Adrenal gland (tissue), 12 donors: ENCODE results near the gene GSPT1. TPM values are rescaled to one million over a fixed set of nuclear protein-coding genes. Genes with fewer than 3 reads are reported as not detected.
A peak's percentile ranks its signal among the peaks of the same experiment; 100 is the strongest.

Experiments
- DNase-seq, 7 donors: peaks; one replicate each; pipeline ENCODE4 v3.0.0-alpha.2; 2019 to 2020
- H3K27ac ChIP-seq, 5 donors: fragments of 200-600 bp; sonication (generic) in 4 of 5; 1 replicate in 3 of 5; 2 replicates in 2 of 5; pipeline versions ENCODE4 v1.5.1 to v1.8.0; 2016 to 2020; ENCODE audit warnings: mild to moderate bottlenecking in 1 of 5
- H3K27me3 ChIP-seq: fragments of 200-600 bp; 2 replicates; pipeline ENCODE4 v1.8.0; 2021
- H3K36me3 ChIP-seq, 2 donors: fragments of 200-600 bp; replicated peaks in 1 of 2; 1 replicate in 1 of 2; 2 replicates in 1 of 2; pipeline versions ENCODE4 v1.5.1 to v1.8.0; 2018 to 2022
- H3K4me1 ChIP-seq, 2 donors: fragments of 200-600 bp; replicated peaks in 1 of 2; 1 replicate in 1 of 2; 2 replicates in 1 of 2; pipeline versions ENCODE4 v1.5.1 to v1.8.0; 2018 to 2021
- H3K4me3 ChIP-seq, 4 donors: fragments of 200-600 bp; sonication (generic) in 3 of 4; one replicate each; pipeline ENCODE4 v1.5.1; 2016 to 2018
- H3K9me3 ChIP-seq, 3 donors: fragments of 200-600 bp; sonication (generic) in 1 of 3; replicated peaks in 1 of 3; 1 replicate in 2 of 3; 2 replicates in 1 of 3; pipeline versions ENCODE4 v1.5.1 to v1.8.0; 2016 to 2021
- POLR2A ChIP-seq, 2 donors: fragments of 450-650 bp; IDR thresholded peaks; one replicate each; pipeline ENCODE4 v1.6.1; 2017; ENCODE audit warnings: antibody characterized with exemption in 2 of 2, mild to moderate bottlenecking in 2 of 2, moderate library complexity in 1 of 2
- WGBS, 4 donors: extraction: QIAGEN DNeasy Blood & Tissue Kit in 2 of 4; methylation state at CpG; one replicate each; pipeline versions ENCODE4 v1.1.5 to v1.1.7; 2013 to 2017; 5-methylcytosine and 5-hydroxymethylcytosine counted together
- intact Hi-C, 2 donors: fragments of 100-400 bp; cut with DNase I; formaldehyde crosslinking; loops; one replicate each; pipeline versions ENCODE4 v1.14.1 to v1.15.0; 2022 to 2023
- polyA plus RNA-seq, 3 donors: library from polyadenylated mRNA; stranded (reverse); fragments of 200-250 nt in 2 of 3; fragments of 350-450 nt in 1 of 3; fragmentation: Illumina TruSeq in 1 of 3; extraction: RNeasy Lipid Tissue Mini Kit (QIAGEN cat#74804) in 1 of 3; gene quantifications; one replicate each; pipeline ENCODE4 v1.2.3, GENCODE V29; 2013 to 2014
- total RNA-seq, 9 donors: library from RNA; depleted of rRNA in 4 of 9; stranded (reverse); fragments of >200 nt in 4 of 9; fragments of 120-200 nt in 1 of 9; fragmentation: NEBNext Ultra II Directional in 1 of 9; extraction: Animal tissue kit (Norgen Biotek cat#: 25700) in 1 of 9; gene quantifications; one replicate each; pipeline versions ENCODE4 v1.1.0 to v1.2.4, GENCODE V29; 2013 to 2023
- TF ChIP-seq, protein P1 (sequence below), 6 experiments: fragments of 450-650 bp in 4 of 6; fragments of 200-600 bp in 2 of 6; sonication (generic) in 1 of 6; IDR thresholded peaks; 1 replicate in 5 of 6; 2 replicates in 1 of 6; pipeline versions ENCODE4 v1.5.1 to v1.8.0; 2016 to 2021; ENCODE audit warnings: antibody characterized with exemption in 6 of 6, mild to moderate bottlenecking in 2 of 6, moderate library complexity in 1 of 6
- donor health status: healthy with polysubstance abuse.
- donor health status: Bipolar disorder and iron deficiency.
- donor health status: DM: yes; HTN: yes; CAD: no.
- donor health status: DM: no; HTN: no; CAD: no.
- donor health status: DM: no; HTN: no; CAD: no.
- donor health status: DM: yes; HTN: yes; CAD: no.

GSPT1 gene
- total and polyA plus RNA-seq, 12 donors: 21.1 to 246 (median 98.3) TPM

DNA sequence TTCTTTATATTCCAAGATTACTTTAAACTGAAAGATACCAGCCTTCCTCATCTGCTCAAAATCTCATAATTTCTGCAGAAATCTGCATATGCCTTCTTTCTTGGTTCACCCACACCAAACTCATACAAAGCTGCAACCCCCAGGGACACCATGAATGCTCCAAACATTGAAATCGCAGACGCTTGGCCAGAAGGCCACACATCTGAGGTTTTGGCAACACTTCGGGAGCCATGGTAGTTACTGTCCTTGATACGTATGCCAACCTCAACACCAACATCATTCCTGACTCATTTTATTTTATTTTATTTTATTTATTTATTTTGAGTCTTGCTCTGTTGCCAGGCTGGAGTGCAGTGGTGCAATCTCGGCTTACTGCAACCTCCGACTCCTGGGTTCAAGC, 11.8 kb downstream of the GSPT1 start:
- Histone ChIP-seq H3K27me3 (no peaks in the 10 kb centered on the region), H3K9me3 (no peaks in the 10 kb centered on the region), H3K36me3 (no peaks in the 10 kb centered on the region), H3K27ac (peak overlapping the region in 2 of 5 donors; percentile 19 to 48), H3K4me1 (peaks cover 23 to 52% of the 10 kb centered on the region in 2 donors), H3K4me3 (no peak overlapping the region)
- intact Hi-C loops: no loop called here
- DNase-seq: peak; percentile 45 to 84 (median 76)
- WGBS, 4 donors: 51 to 59% (median 52%) methylated on average over 6 of the region's 6 CpGs
- no peak for TF ChIP-seq POLR2A (IDR thresholded peaks at IDR 0.05)
- TF ChIP-seq, protein P1, sequence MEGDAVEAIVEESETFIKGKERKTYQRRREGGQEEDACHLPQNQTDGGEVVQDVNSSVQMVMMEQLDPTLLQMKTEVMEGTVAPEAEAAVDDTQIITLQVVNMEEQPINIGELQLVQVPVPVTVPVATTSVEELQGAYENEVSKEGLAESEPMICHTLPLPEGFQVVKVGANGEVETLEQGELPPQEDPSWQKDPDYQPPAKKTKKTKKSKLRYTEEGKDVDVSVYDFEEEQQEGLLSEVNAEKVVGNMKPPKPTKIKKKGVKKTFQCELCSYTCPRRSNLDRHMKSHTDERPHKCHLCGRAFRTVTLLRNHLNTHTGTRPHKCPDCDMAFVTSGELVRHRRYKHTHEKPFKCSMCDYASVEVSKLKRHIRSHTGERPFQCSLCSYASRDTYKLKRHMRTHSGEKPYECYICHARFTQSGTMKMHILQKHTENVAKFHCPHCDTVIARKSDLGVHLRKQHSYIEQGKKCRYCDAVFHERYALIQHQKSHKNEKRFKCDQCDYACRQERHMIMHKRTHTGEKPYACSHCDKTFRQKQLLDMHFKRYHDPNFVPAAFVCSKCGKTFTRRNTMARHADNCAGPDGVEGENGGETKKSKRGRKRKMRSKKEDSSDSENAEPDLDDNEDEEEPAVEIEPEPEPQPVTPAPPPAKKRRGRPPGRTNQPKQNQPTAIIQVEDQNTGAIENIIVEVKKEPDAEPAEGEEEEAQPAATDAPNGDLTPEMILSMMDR (IDR thresholded peaks at IDR 0.05): no peak

DNA sequence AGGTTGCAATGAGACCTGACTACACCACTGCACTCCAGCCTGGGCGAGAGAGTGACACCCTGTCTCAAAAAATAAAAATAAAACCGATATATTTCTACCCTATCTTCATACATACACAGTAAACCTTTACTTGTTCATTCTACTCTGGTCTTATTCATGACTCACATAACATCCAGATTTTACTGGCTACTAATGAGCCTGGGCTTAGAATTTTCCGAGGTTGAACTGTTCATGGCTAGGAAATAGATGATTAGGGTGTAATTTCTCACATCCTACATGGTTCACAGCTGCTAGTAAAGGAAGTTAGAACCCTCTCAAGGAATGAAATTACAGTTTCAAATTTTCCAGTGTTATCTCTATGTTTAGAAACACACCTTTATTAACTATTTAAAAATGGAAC, 14.7 kb downstream of the GSPT1 start:
- peak overlapping the region in 1 of 5 donors; percentile 43 for H3K27ac ChIP-seq
- DNase-seq: no peak
- no peak overlapping the region for H3K4me3 ChIP-seq
- H3K4me1 ChIP-seq: peaks cover 21 to 53% of the 10 kb centered on the region in 2 donors
- no peaks in the 10 kb centered on the region for H3K36me3 ChIP-seq
- WGBS, 4 donors: 39 to 48% (median 42%) methylated on average over 3 of the region's 3 CpGs
- no peaks in the 10 kb centered on the region for H3K27me3 ChIP-seq
- no peaks in the 10 kb centered on the region for H3K9me3 ChIP-seq
- intact Hi-C loops: no loop called here
- no peak for TF ChIP-seq POLR2A (IDR thresholded peaks at IDR 0.05)
- TF ChIP-seq, protein P1 (IDR thresholded peaks at IDR 0.05): no peak

DNA sequence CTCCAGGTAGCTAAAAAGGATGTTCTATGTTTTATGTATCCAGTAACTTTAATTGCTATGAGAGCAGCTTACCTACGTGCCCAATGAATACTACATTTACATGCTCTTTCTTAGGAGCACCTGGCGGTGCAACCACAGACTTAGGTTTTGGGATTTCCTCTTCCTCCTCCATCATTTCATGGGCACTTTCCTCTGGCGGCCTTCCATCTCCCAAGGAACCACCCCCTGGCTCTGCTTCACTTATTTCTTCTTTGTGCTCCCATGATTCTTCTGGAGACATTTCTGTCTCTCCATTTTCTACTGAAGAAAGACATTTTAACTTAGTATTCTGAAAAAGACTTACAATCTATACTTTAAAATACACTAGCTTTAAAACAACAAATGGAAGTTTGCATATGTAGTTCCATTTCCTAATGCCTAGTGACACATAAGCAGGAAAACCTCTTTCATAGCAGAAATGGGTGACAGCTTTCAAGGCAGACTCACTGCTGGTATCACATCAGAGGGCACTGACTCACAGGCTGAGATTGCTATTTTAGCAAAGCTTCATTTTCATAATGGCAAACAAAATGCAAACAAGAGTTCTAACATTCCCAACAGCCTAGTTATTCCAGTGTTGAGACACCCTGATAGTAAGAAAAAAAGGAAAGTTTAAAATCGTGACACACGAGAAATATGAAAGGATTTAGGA, 19.1 kb downstream of the GSPT1 start:
- intact Hi-C loops: no loop called here
- Histone ChIP-seq H3K36me3 (peaks cover 0 to 14% of the 10 kb centered on the region in 2 donors), H3K4me1 (peaks cover 11 to 36% of the 10 kb centered on the region in 2 donors), H3K4me3 (no peak overlapping the region), H3K27me3 (no peaks in the 10 kb centered on the region), H3K27ac (peak overlapping the region in 3 of 5 donors; percentile 28 to 56 (median 30)), H3K9me3 (no peaks in the 10 kb centered on the region)
- WGBS, 4 donors: 67 to 76% (median 69%) methylated on average over 5 of the region's 5 CpGs
- peak in 2 of 7 donors; percentile 54 to 56 for DNase-seq
- no peak for TF ChIP-seq POLR2A (IDR thresholded peaks at IDR 0.05)
- TF ChIP-seq, protein P1 (IDR thresholded peaks at IDR 0.05): no peak

DNA sequence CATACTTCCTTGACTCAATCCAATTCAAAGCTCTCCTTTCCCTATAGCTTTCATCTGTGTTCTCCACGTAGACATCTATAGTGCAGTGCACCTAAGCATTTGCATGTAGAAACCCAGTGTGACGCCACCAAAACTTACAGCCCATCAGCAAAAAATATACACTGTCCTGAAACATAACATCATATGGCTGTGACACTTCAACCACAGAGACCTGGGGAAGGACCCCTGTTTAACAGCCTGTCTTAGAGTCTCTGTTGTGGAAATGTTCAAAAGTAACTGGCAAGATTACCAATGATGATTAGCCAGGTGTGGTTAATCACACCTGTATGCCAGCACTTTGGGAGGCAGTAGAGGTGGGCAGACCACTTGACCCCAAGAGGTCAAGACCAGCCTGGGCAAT, 22.2 kb downstream of the GSPT1 start:
- intact Hi-C loops: no loop called here
- Histone ChIP-seq H3K4me3 (no peak overlapping the region), H3K36me3 (peaks cover 0 to 35% of the 10 kb centered on the region in 2 donors), H3K4me1 (peaks cover 5 to 15% of the 10 kb centered on the region in 2 donors), H3K9me3 (no peaks in the 10 kb centered on the region), H3K27me3 (no peaks in the 10 kb centered on the region), H3K27ac (no peak overlapping the region)
- TF ChIP-seq POLR2A (IDR thresholded peaks at IDR 0.05): no peak
- TF ChIP-seq, protein P1 (IDR thresholded peaks at IDR 0.05): no peak
- DNase-seq: no peak
- WGBS, 4 donors: 92 to 99% (median 97%) methylated on average over 2 of the region's 2 CpGs
